Naive B cell (primary cell): ENCODE data around the gene MARCHF10. TPM values are rescaled to one million over a fixed set of nuclear protein-coding genes. Genes with fewer than 3 reads are reported as not detected.

ENCODE experiments used
- polyA plus RNA-seq, 6 donors: library from polyadenylated mRNA; unstranded; fragments of 300-500 nt; fragmentation: Illumina TruSeq; gene quantifications; one replicate each; pipeline ENCODE4 v1.2.3, GENCODE V29; 2021; ENCODE audit warnings: low read depth in 6 of 6

The MARCHF10 gene
- polyA plus RNA-seq, 6 donors from 2014 or later: 0.21 to 0.27 TPM; not detected in 4

Other genes with a start within 250 kb of the MARCHF10 start
- gene MRC2, start 180.6 kb downstream of the MARCHF10 start, polyA plus RNA-seq: not detected
- gene TANC2, start 157.9 kb upstream of the MARCHF10 start, polyA plus RNA-seq: 1 to 10 TPM in 4 of 6 donors, under 1 TPM in 2; 0.65 to 5.2 (median 1.2) TPM